ENCODE measurements around the gene GLI3.

GLI3 gene

DNA sequence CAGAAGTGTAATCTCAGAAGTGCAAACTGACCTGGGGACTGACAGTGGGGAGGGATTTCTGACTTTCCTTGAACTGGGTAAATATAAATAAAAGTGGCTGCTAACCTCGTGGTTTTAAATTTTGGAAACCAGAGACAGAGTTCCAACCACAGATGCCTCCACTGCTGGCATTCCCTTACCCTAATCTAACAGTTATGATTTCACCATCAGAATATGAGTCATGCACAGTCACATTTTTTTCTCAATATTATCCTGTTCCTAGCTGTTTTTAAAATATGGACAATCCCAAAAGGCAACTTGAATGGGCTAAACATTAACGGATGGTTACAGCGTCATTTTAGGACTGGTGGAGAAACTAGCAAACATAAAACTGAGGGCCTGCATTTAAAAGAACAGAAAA is 269.9 kb downstream of the GLI3 start:
- ChIA-PET POLR2A (no interaction called here), CTCF (interaction anchor here (0.9 to 7.4 kb wide), 5 partner anchors 10 to 875 kb away, joined by 3 to 92 read pairs (median 3); no protein-coding TSS in a partner anchor)
- TF ChIP-seq, protein P1, sequence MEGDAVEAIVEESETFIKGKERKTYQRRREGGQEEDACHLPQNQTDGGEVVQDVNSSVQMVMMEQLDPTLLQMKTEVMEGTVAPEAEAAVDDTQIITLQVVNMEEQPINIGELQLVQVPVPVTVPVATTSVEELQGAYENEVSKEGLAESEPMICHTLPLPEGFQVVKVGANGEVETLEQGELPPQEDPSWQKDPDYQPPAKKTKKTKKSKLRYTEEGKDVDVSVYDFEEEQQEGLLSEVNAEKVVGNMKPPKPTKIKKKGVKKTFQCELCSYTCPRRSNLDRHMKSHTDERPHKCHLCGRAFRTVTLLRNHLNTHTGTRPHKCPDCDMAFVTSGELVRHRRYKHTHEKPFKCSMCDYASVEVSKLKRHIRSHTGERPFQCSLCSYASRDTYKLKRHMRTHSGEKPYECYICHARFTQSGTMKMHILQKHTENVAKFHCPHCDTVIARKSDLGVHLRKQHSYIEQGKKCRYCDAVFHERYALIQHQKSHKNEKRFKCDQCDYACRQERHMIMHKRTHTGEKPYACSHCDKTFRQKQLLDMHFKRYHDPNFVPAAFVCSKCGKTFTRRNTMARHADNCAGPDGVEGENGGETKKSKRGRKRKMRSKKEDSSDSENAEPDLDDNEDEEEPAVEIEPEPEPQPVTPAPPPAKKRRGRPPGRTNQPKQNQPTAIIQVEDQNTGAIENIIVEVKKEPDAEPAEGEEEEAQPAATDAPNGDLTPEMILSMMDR (IDR thresholded peaks at IDR 0.05; ENCODE audit: insufficient read depth, low read length, missing control alignments): no peak
- no peak overlapping the region for H3K4me3 ChIP-seq (ENCODE audit: low read depth, low read length)
- DNase-seq (ENCODE audit: low read depth, low spot score): no peak

DNA sequence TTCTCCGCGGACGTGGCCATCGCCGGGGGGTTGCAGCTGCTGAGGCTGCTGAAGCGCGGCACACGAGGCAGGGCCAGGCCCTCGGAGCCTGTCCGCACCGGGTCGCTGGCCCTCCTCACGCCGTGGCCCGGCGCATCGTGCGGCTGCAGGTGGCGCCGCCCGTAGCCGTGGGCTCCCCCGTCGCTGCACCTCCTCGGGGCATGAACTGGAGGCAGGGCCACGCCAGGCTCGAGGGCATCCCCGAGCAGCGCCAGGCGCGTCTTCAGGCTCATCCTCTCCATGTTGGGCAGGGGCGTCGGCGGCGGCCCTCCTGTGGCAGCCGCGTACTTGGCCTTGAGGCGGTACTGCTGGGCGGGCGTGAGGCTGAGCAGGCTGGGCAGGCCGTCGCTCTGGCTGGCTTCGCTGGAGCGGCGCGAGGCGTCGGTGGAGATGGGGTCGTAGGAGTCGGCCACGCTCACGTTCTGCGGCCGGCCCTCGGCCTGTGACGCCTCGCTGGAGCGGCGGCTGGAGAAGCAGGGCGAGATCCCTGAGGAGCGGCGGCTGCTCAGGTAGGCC is 271.0 kb downstream of the GLI3 start:
- DNase-seq (ENCODE audit: low read depth, low spot score): no peak

DNA sequence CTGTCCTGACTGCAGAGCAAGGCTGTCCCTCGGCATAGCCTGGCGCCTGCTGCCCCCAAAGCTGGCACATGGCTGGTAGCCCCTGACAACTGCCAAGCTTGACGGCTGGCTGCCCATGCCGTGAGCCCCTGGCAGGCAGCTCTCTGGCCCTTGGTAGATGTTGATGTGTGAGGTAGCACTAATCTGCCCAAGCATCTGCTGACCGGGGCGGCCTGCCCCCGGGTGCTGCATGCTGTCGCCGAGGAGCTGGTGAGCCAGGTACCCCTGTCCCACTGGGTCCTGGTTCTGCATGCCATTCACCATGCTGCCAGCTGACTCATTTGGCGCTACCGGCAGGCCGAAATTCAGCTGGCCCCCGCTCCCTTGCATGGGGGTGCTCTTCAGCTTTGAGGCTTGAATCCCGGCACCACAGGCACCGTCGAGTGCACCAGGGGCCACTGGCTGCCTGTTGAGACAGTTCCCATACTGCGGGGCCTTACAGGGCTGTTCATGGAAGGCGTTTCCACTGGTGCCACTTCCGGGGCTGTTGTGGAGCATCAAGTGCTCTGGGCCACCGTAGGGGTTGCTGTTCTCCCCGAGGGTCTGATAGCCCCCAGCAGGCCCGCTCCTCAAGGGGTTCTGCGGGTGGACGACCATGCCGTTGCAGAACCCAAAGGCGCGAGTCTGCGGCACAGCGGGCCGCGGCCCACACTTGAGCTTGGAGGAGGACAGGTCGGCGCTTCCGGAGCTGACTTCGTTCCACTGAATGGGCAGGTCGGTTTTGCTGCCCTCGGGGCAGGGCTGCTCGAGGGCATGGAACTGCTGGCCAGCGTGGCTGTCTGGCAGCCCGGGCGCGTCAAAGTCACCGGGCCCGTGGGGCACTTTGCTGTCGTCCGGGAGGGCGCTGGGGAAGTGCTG is 271.9 kb downstream of the GLI3 start:
- POLR2A ChIA-PET: interaction anchor here (0.6 kb wide), 1 partner anchor 20 kb away, joined by 3 read pairs; no protein-coding TSS in a partner anchor
- CTCF ChIA-PET: interaction anchor here (0.8 to 7.4 kb wide), 5 partner anchors 9 to 912 kb away, joined by 3 to 92 read pairs (median 8); no protein-coding TSS in a partner anchor
- H3K4me3 ChIP-seq (ENCODE audit: low read depth, low read length): no peak overlapping the region
- TF ChIP-seq, protein P1 (IDR thresholded peaks at IDR 0.05; ENCODE audit: insufficient read depth, low read length, missing control alignments): no peak
- no peak for DNase-seq (ENCODE audit: low read depth, low spot score)

More for the DNA sequence above, 271.0 kb downstream of the GLI3 start:
- TF ChIP-seq, protein P1 (IDR thresholded peaks at IDR 0.05; ENCODE audit: insufficient read depth, low read length, missing control alignments): no peak
- CTCF ChIA-PET: interaction anchor here (0.9 to 7.4 kb wide), 5 partner anchors 9 to 877 kb away, joined by 3 to 92 read pairs (median 3); no protein-coding TSS in a partner anchor
- POLR2A ChIA-PET: no interaction called here
- H3K4me3 ChIP-seq (ENCODE audit: low read depth, low read length): no peak overlapping the region

DNA sequence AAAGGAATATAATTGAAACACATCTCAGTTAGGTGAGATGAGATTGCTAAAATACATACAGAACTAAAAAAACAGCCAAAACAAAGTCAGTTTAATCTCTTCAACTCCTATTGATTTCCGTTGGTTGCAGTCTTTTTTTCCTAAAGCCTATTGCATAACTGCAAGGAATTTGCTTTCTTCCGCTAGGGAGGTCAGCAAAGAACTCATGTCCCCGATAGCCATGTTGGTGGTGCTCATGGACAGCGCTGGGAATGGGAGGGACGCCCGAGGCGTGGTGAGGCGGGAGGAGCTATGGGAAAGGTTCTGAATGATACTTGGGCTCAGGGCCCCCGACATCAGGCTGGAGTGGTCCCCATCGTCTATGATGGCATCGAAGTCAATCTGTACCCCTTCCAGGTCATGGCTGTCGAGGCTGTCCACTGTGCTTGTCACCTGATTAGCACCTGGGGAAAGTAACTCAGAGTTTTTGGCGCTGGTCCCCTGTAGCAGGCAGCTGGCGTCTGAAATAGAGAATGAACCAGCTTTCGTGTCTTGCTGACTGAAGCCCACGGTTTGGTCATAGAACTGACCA is 272.7 kb downstream of the GLI3 start:
- no peak for DNase-seq (ENCODE audit: low read depth, low spot score)
- POLR2A ChIA-PET: interaction anchor here (0.6 kb wide), 1 partner anchor 19 kb away, joined by 3 read pairs; no protein-coding TSS in a partner anchor
- CTCF ChIA-PET: interaction anchor here (0.8 to 7.4 kb wide), 5 partner anchors 9 to 913 kb away, joined by 3 to 92 read pairs (median 8); no protein-coding TSS in a partner anchor
- H3K4me3 ChIP-seq (ENCODE audit: low read depth, low read length): no peak overlapping the region
- TF ChIP-seq, protein P1 (IDR thresholded peaks at IDR 0.05; ENCODE audit: insufficient read depth, low read length, missing control alignments): no peak

DNA sequence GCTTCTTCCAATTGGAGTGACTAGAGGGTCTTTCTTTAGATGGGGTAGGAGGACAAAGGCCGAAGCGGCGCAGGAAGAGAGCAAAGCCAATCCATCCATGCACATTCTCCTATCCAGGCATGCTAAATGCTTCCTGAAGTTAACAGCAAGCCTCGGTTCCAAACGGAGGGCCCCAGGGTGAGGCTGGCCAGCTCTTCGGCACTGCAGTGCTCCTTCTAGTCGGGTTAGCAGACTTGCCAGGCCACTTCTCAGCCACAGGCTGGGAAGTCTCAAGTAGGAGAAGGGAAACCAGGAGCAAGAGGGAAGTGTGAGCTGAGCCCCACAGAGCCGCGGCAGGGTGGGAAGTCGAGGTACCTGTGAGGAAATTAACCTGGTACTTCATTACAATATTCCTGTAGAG is 280.3 kb downstream of the GLI3 start:
- TF ChIP-seq, protein P1 (IDR thresholded peaks at IDR 0.05; ENCODE audit: insufficient read depth, low read length, missing control alignments): no peak

More for the DNA sequence above, 280.3 kb downstream of the GLI3 start:
- no peak for DNase-seq (ENCODE audit: low read depth, low spot score)
- POLR2A ChIA-PET: interaction anchor here (0.6 kb wide), 1 partner anchor 304 kb away, joined by 3 read pairs; no protein-coding TSS in a partner anchor
- H3K4me3 ChIP-seq (ENCODE audit: low read depth, low read length): no peak overlapping the region
- CTCF ChIA-PET: interaction anchor here (0.9 to 5.8 kb wide), 6 partner anchors 10 to 921 kb away, joined by 3 to 104 read pairs (median 10); no protein-coding TSS in a partner anchor
